Smooth muscle cell of the brain vasculature (primary cell): ENCODE measurements around the gene PHACTR3.

Source experiments
- DNase-seq: peaks from one replicate; pipeline ENCODE4 v3.0.0-alpha.2; 2012; ENCODE audit warnings: low read depth, low spot score

The PHACTR3 gene

GRCh38 chr20:59750209-59750840 is 146.0 kb downstream of the PHACTR3 start:
- no peak for DNase-seq

- no peak for DNase-seq
These were observed 146.9 kb downstream of the PHACTR3 start for GRCh38 chr20:59751075-59751711.

GRCh38 chr20:59752101-59752586 is 147.8 kb downstream of the PHACTR3 start:
- DNase-seq = no peak

- no peak for DNase-seq
These were observed 148.5 kb downstream of the PHACTR3 start for GRCh38 chr20:59752704-59753460.

GRCh38 chr20:59753836-59754235 is 149.5 kb downstream of the PHACTR3 start:
- DNase-seq = no peak

GRCh38 chr20:59754551-59754950 is 150.2 kb downstream of the PHACTR3 start:
- DNase-seq = no peak

GRCh38 chr20:59756241-59756640 is 151.9 kb downstream of the PHACTR3 start:
- DNase-seq = no peak

- DNase-seq = no peak
These were observed 159.7 kb downstream of the PHACTR3 start for GRCh38 chr20:59764037-59764436.

GRCh38 chr20:59765599-59766177 is 161.3 kb downstream of the PHACTR3 start:
- DNase-seq = no peak

- no peak for DNase-seq
These were observed 163.3 kb downstream of the PHACTR3 start for GRCh38 chr20:59767656-59768055.

- DNase-seq = no peak
These were observed 165.9 kb downstream of the PHACTR3 start for GRCh38 chr20:59770270-59770669.

- no peak for DNase-seq
These were observed 166.5 kb downstream of the PHACTR3 start for GRCh38 chr20:59770851-59771250.

- no peak for DNase-seq
These were observed 167.4 kb downstream of the PHACTR3 start for GRCh38 chr20:59771506-59772372.

GRCh38 chr20:59772373-59772705 is 168.0 kb downstream of the PHACTR3 start:
- no peak for DNase-seq

- DNase-seq = no peak
These were observed 168.9 kb downstream of the PHACTR3 start for GRCh38 chr20:59772931-59773913.

GRCh38 chr20:59774204-59774641 is 169.9 kb downstream of the PHACTR3 start:
- no peak for DNase-seq

- DNase-seq = no peak
These were observed 170.8 kb downstream of the PHACTR3 start for GRCh38 chr20:59774921-59775686.

GRCh38 chr20:59775687-59776055 is 171.3 kb downstream of the PHACTR3 start:
- no peak for DNase-seq

- DNase-seq = no peak
These were observed 171.8 kb downstream of the PHACTR3 start for GRCh38 chr20:59776059-59776603.
